OCI-LY7 (cell line): ENCODE data around the gene HORMAD2. TPM values are rescaled to one million over a fixed set of nuclear protein-coding genes. Genes with fewer than 3 reads are reported as not detected.
"Not testable (repeated sequence)": the region's sequence is repeated elsewhere in the genome, so short reads cannot be mapped to it uniquely, and the experiment has no call there.

Experiments used
- BruUV-seq: library from RNA; stranded (reverse); fragments of 400-500 nt; replicated peaks from 2 replicates; lab custom pipeline; 2021; lab: Mats Ljungman, UMichigan
- CTCF ChIA-PET: fragments of 300-600 bp; sonication (Branson Sonifier 250); formaldehyde crosslinking; loops from one replicate; lab custom pipeline; 2022; ENCODE audit warnings: antibody characterized with exemption; ENCODE audit not compliant: unreplicated experiment; lab: Charles Lee
- POLR2A ChIA-PET: fragments of 300-600 bp; sonication (Branson Sonifier 250); formaldehyde crosslinking; loops from one replicate; lab custom pipeline; 2022; ENCODE audit warnings: antibody characterized with exemption; lab: Charles Lee
- DNase-seq: peaks from one replicate; pipeline ENCODE4 v3.0.0-alpha.2; 2015; ENCODE audit warnings: low spot score
- H2AFZ ChIP-seq: fragments of 200-600 bp; sonication (generic), shearing (Covaris generic); 2 replicates; pipeline ENCODE4 v1.6.1; 2014; ENCODE audit warnings: mild to moderate bottlenecking, antibody characterized with exemption, low read length, moderate library complexity
- H3K27ac ChIP-seq: fragments of 200-600 bp; sonication (generic); 2 replicates; pipeline ENCODE4 v1.5.1; 2014; ENCODE audit warnings: mixed run types, low read depth, mild to moderate bottlenecking, moderate library complexity, low read length, inconsistent platforms; ENCODE audit not compliant: poor library complexity, severe bottlenecking
- H3K36me3 ChIP-seq: fragments of 200-600 bp; sonication (generic); 2 replicates; pipeline ENCODE4 v1.6.1; 2014; ENCODE audit warnings: mild to moderate bottlenecking, antibody characterized with exemption, low read length, moderate library complexity, mixed read lengths; ENCODE audit not compliant: insufficient read depth
- H3K4me1 ChIP-seq: fragments of 200-600 bp; sonication (generic); 2 replicates; pipeline ENCODE4 v1.5.1; 2014; ENCODE audit warnings: mild to moderate bottlenecking, low read length; ENCODE audit not compliant: insufficient read depth, poor library complexity, severe bottlenecking
- H3K4me2 ChIP-seq: fragments of 200-600 bp; sonication (generic); 2 replicates; pipeline ENCODE4 v1.6.1; 2014; ENCODE audit warnings: mild to moderate bottlenecking, low read length
- H3K4me3 ChIP-seq: fragments of 200-600 bp; sonication (generic); 2 replicates; pipeline ENCODE4 v1.5.1; 2014; ENCODE audit warnings: mild to moderate bottlenecking, low read depth, low read length; ENCODE audit not compliant: poor library complexity, severe bottlenecking
- H3K79me2 ChIP-seq: fragments of 200-600 bp; sonication (generic); 2 replicates; pipeline ENCODE4 v1.6.1; 2016; ENCODE audit warnings: low read depth, mild to moderate bottlenecking, low read length, moderate library complexity, mixed read lengths; ENCODE audit not compliant: insufficient read depth
- H3K9me2 ChIP-seq: fragments of 200-600 bp; sonication (generic); 2 replicates; pipeline ENCODE4 v1.6.1; 2016; ENCODE audit warnings: mild to moderate bottlenecking, low read length, mixed read lengths; ENCODE audit not compliant: insufficient read depth
- H3K9me3 ChIP-seq: fragments of 200-600 bp; sonication (generic); 2 replicates; pipeline ENCODE4 v1.6.1; 2014; ENCODE audit warnings: mild to moderate bottlenecking, mixed run types, low read length, mixed read lengths
- H4K20me1 ChIP-seq: fragments of 200-600 bp; sonication (generic); 2 replicates; pipeline ENCODE4 v1.6.1; 2014; ENCODE audit warnings: mild to moderate bottlenecking, antibody characterized with exemption, low read length, moderate library complexity, mixed read lengths; ENCODE audit not compliant: insufficient read depth
- CTCF ChIP-seq: fragments of 200-600 bp; sonication (generic); conservative IDR thresholded peaks from 2 replicates; pipeline ENCODE4 v1.5.1; 2014; ENCODE audit warnings: mild to moderate bottlenecking, antibody characterized with exemption, low read length, moderate library complexity, mixed read lengths
- EZH2phosphoT487 ChIP-seq: fragments of 200-600 bp; sonication (generic); IDR thresholded peaks from 2 replicates; pipeline ENCODE4 v1.6.1; 2018; ENCODE audit warnings: low read depth, borderline replicate concordance, mild to moderate bottlenecking, mixed run types, antibody characterized with exemption, low read length, moderate library complexity, mixed read lengths
- intact Hi-C: fragments of 100-400 bp; cut with micrococcal nuclease; formaldehyde crosslinking; loops from one replicate; pipeline ENCODE4 v1.10.0; 2022; ENCODE audit not compliant: unreplicated experiment
- total RNA-seq, 2 experiments: library from RNA; depleted of rRNA in 1 of 2; stranded (reverse); fragments of >200 nt in 1 of 2; shearing (Covaris generic) in 1 of 2; gene quantifications; 2 replicates each; pipeline ENCODE4 v1.2.3, GENCODE V29; 2014 to 2022

HORMAD2 gene
- total RNA-seq, 2 experiments from 2014 or later = not detected

- no peaks in the 10 kb centered on the region for H4K20me1 ChIP-seq
- no peaks in the 10 kb centered on the region for H3K9me3 ChIP-seq
- H3K27ac ChIP-seq = no peak overlapping the region
- no peak overlapping the region for H3K4me3 ChIP-seq
- H3K79me2 ChIP-seq = no peaks in the 10 kb centered on the region
- no peak for DNase-seq
- H3K4me1 ChIP-seq = no peaks in the 10 kb centered on the region
- no TSS peak for BruUV-seq
- intact Hi-C loops = no loop called here
- H3K4me2 ChIP-seq = no peak overlapping the region
- ChIA-PET POLR2A (no interaction called here), CTCF (no interaction called here)
- no peaks in the 10 kb centered on the region for H3K36me3 ChIP-seq
- no peaks in the 10 kb centered on the region for H3K9me2 ChIP-seq
- TF ChIP-seq CTCF (no peak), EZH2phosphoT487 (no peak)
- H2AFZ ChIP-seq = no peak overlapping the region
Observed at GRCh38 chr22:30212363-30212995, 132.2 kb downstream of the HORMAD2 start.

GRCh38 chr22:30212996-30213441 is 132.8 kb downstream of the HORMAD2 start:
- intact Hi-C loops = no loop called here
- Histone ChIP-seq H2AFZ (no peak overlapping the region), H3K79me2 (no peaks in the 10 kb centered on the region), H3K4me1 (no peaks in the 10 kb centered on the region), H3K9me2 (no peaks in the 10 kb centered on the region), H3K4me2 (no peak overlapping the region), H3K4me3 (no peak overlapping the region), H3K36me3 (no peaks in the 10 kb centered on the region), H4K20me1 (no peaks in the 10 kb centered on the region), H3K27ac (no peak overlapping the region), H3K9me3 (no peaks in the 10 kb centered on the region)
- ChIA-PET CTCF (no interaction called here), POLR2A (no interaction called here)
- no peak for TF ChIP-seq CTCF
- TF ChIP-seq EZH2phosphoT487 = no peak
- no peak for DNase-seq
- no TSS peak for BruUV-seq

GRCh38 chr22:30214703-30215407 is 134.6 kb downstream of the HORMAD2 start:
- H3K4me2 ChIP-seq = no peak overlapping the region
- intact Hi-C loops = no loop called here
- H3K9me3 ChIP-seq = no peaks in the 10 kb centered on the region
- ChIA-PET POLR2A (no interaction called here), CTCF (no interaction called here)
- H3K79me2 ChIP-seq = no peaks in the 10 kb centered on the region
- H3K9me2 ChIP-seq = no peaks in the 10 kb centered on the region
- no TSS peak for BruUV-seq
- no peak overlapping the region for H3K4me3 ChIP-seq
- no peak overlapping the region for H2AFZ ChIP-seq
- no peaks in the 10 kb centered on the region for H3K36me3 ChIP-seq
- no peak overlapping the region for H3K27ac ChIP-seq
- DNase-seq = no peak
- no peaks in the 10 kb centered on the region for H4K20me1 ChIP-seq
- TF ChIP-seq EZH2phosphoT487 = no peak
- TF ChIP-seq CTCF = no peak
- no peaks in the 10 kb centered on the region for H3K4me1 ChIP-seq

GRCh38 chr22:30216272-30216671 is 136.0 kb downstream of the HORMAD2 start:
- H3K79me2 ChIP-seq, intact Hi-C loops, H3K9me3 ChIP-seq, H4K20me1 ChIP-seq, H3K36me3 ChIP-seq, H3K4me3 ChIP-seq, CTCF ChIA-PET, H3K27ac ChIP-seq, POLR2A ChIA-PET, DNase-seq, H3K4me2 ChIP-seq, BruUV-seq, H2AFZ ChIP-seq, H3K9me2 ChIP-seq: not testable (repeated sequence)
- H3K4me1 ChIP-seq = peaks cover 11% of the 10 kb centered on the region
